Activated T-cell treated with anti-CD3 and anti-CD28 coated beads, Interleukin-2, amount 50 U/mL, for 24 hours (primary cell): ENCODE data around the gene NMT2.

Source experiments
- DNase-seq: peaks from one replicate; pipeline ENCODE4 v3.0.0-alpha.2; 2020
- H3K27ac Mint-ChIP-seq: 2 replicates; pipeline ENCODE4 v1.8.0; 2020; ENCODE audit warnings: mild to moderate bottlenecking, mixed read lengths
- H3K27me3 Mint-ChIP-seq: 2 replicates; pipeline ENCODE4 v1.8.0; 2020; ENCODE audit warnings: mixed read lengths
- H3K36me3 Mint-ChIP-seq: 2 replicates; pipeline ENCODE4 v1.8.0; 2020; ENCODE audit warnings: low read depth, mixed read lengths
- H3K4me1 Mint-ChIP-seq: 2 replicates; pipeline ENCODE4 v1.8.0; 2020; ENCODE audit warnings: low read depth, mixed read lengths
- H3K4me3 Mint-ChIP-seq: 2 replicates; pipeline ENCODE4 v1.8.0; 2020; ENCODE audit warnings: mild to moderate bottlenecking, moderate library complexity, mixed read lengths
- H3K9me3 Mint-ChIP-seq: 2 replicates; pipeline ENCODE4 v1.8.0; 2020; ENCODE audit warnings: mixed read lengths

Gene NMT2

GRCh38 chr10:15106352-15107013 is 62.0 kb downstream of the NMT2 start:
- Mint-ChIP-seq H3K36me3 (peaks cover 81% of the 10 kb centered on the region), H3K4me3 (no peak overlapping the region), H3K9me3 (no peaks in the 10 kb centered on the region), H3K4me1 (peaks cover 11% of the 10 kb centered on the region), H3K27ac (peak overlapping the region; percentile 63), H3K27me3 (no peaks in the 10 kb centered on the region)
- peak; percentile 73 for DNase-seq

DNA sequence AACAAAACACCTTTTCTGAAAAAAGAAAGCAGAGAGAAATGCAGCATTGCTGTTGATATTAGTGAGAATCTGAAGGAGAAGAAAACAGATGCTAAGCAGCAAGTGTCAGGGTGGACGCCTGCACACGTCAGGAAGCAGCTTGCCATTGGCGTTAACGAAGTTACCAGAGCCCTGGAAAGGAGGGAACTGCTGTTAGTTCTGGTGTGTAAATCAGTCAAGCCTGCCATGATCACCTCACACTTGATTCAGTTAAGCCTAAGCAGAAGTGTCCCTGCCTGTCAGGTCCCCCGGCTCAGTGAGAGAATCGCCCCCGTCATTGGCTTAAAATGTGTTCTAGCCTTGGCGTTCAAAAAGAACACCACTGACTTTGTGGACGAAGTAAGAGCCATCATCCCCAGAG is 65.0 kb downstream of the NMT2 start:
- no peak for DNase-seq
- Mint-ChIP-seq H3K9me3 (no peaks in the 10 kb centered on the region), H3K36me3 (peaks cover 87% of the 10 kb centered on the region), H3K27me3 (no peaks in the 10 kb centered on the region), H3K4me1 (peaks cover 30% of the 10 kb centered on the region), H3K4me3 (no peak overlapping the region), H3K27ac (peak overlapping the region; percentile 63)

DNA sequence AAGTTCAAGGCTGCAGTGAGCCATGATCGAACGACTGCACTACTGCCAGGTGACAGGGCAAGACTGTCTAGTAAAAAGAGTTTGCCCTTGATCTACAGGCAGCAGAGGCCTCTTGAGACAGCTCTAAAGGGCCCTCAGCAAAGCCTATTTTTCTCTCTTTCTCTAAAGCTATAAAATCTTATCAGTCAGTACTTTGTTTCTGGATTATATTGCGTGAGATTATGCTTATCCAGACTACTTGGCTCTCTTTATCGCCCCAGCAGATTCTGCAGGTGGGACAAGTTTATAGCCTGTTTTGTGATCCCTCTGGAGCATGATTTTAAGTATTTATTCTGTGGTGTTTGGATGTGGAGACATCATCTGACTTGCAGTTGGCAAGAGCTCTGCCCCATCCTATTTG is 68.6 kb downstream of the NMT2 start:
- Mint-ChIP-seq H3K27ac (peak overlapping the region; percentile 78), H3K4me3 (peak overlapping the region; percentile 37), H3K9me3 (no peaks in the 10 kb centered on the region), H3K4me1 (peaks cover 34% of the 10 kb centered on the region), H3K36me3 (peaks cover 61% of the 10 kb centered on the region), H3K27me3 (no peaks in the 10 kb centered on the region)
- no peak for DNase-seq

GRCh38 chr10:15097011-15097812 is 71.3 kb downstream of the NMT2 start, which contains the start of gene RPP38:
Gene RPP38 (plus strand): TSS chr10:15097355. CDS start chr10:15103315, 5,960 bp downstream.
- Mint-ChIP-seq H3K27ac (peak within 1 kb of the TSS; percentile 99), H3K27me3 (no peaks in the 10 kb centered on the region), H3K9me3 (no peaks in the 10 kb centered on the region), H3K36me3 (peaks cover 37% of the 10 kb centered on the region), H3K4me1 (peaks cover 34% of the 10 kb centered on the region), H3K4me3 (peak within 1 kb of the TSS; percentile 99)
- DNase-seq, result peak; percentile 97

DNA sequence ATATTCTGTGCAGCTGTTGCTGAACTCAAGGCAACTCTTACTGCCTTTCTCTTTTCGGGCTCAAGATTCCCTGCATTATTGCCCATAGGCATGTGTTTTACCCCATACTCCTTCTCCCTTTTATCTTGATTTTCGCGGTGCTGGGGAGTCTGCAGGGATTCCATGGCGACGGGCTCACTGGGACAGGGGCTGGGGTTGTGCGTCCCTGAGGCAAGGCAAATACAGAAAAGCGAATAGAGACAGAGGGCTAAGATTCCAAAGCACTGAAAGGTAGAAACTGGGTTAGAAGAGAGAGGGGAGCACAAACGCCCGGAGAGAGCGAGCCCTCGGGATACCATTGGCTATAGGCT is 71.9 kb downstream of the NMT2 start:
- DNase-seq, result no peak
- Mint-ChIP-seq H3K36me3 (peaks cover 31% of the 10 kb centered on the region), H3K27ac (peak overlapping the region; percentile 99), H3K4me1 (peaks cover 30% of the 10 kb centered on the region), H3K4me3 (peak overlapping the region; percentile 99), H3K27me3 (no peaks in the 10 kb centered on the region), H3K9me3 (no peaks in the 10 kb centered on the region)

DNA sequence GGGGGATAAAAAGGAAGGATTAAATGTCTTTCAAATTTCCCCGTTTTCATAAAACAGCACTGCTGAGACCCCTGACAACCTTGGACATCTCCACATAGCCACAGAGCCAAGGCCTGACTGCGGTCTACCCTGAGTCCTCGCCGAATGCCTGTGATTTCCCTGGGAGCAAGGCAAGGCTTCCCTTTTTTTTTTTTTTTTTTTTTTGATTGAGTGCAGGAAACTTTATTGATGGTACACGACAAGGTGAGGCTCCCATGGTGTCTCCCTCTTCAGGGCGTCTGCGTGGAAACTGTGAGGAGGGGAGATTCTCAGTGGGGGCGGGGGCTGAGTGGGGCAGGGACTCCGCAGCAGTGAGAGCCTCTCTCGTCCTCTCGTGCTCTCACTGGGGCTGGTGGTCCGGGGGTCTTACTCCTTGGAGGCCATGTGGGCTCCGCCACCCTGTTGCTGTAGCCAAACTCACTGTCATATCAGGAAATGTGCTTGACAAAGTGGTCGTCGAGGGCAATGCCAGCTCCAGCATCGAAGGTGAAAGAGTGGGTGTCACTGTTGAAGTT is 75.6 kb downstream of the NMT2 start:
- peaks cover 11% of the 10 kb centered on the region for H3K4me1 Mint-ChIP-seq
- DNase-seq, result no peak
- peaks cover 5% of the 10 kb centered on the region for H3K36me3 Mint-ChIP-seq
- no peak overlapping the region for H3K4me3 Mint-ChIP-seq
- no peaks in the 10 kb centered on the region for H3K27me3 Mint-ChIP-seq
- H3K9me3 Mint-ChIP-seq, result no peaks in the 10 kb centered on the region
- H3K27ac Mint-ChIP-seq, result no peak overlapping the region

- no peak overlapping the region for H3K4me3 Mint-ChIP-seq
- DNase-seq, result no peak
- no peak overlapping the region for H3K27ac Mint-ChIP-seq
- no peaks in the 10 kb centered on the region for H3K9me3 Mint-ChIP-seq
- no peaks in the 10 kb centered on the region for H3K36me3 Mint-ChIP-seq
- H3K4me1 Mint-ChIP-seq, result peaks cover 3% of the 10 kb centered on the region
- no peaks in the 10 kb centered on the region for H3K27me3 Mint-ChIP-seq
Observed at GRCh38 chr10:15091418-15091817, 77.1 kb downstream of the NMT2 start.

GRCh38 chr10:15088428-15089261 is 79.8 kb downstream of the NMT2 start, which contains the start of gene ACBD7:
Gene ACBD7 (minus strand): TSS chr10:15088776. CDS start chr10:15088728, 48 bp downstream.
- Mint-ChIP-seq H3K27ac (no peak within 1 kb of the TSS), H3K4me3 (peak within 1 kb of the TSS; percentile 69), H3K36me3 (no peaks in the 10 kb centered on the region), H3K27me3 (no peaks in the 10 kb centered on the region), H3K4me1 (no peaks in the 10 kb centered on the region), H3K9me3 (no peaks in the 10 kb centered on the region)
- DNase-seq, result peak; percentile 87

- H3K4me3 Mint-ChIP-seq, result peak overlapping the region; percentile 21
- H3K27me3 Mint-ChIP-seq, result no peaks in the 10 kb centered on the region
- no peak for DNase-seq
- no peaks in the 10 kb centered on the region for H3K9me3 Mint-ChIP-seq
- no peaks in the 10 kb centered on the region for H3K4me1 Mint-ChIP-seq
- no peaks in the 10 kb centered on the region for H3K36me3 Mint-ChIP-seq
- no peak overlapping the region for H3K27ac Mint-ChIP-seq
Observed at GRCh38 chr10:15084502-15084922, 84.0 kb downstream of the NMT2 start.

- H3K4me1 Mint-ChIP-seq, result no peaks in the 10 kb centered on the region
- DNase-seq, result no peak
- H3K27ac Mint-ChIP-seq, result no peak overlapping the region
- no peaks in the 10 kb centered on the region for H3K27me3 Mint-ChIP-seq
- peak overlapping the region; percentile 21 for H3K4me3 Mint-ChIP-seq
- no peaks in the 10 kb centered on the region for H3K9me3 Mint-ChIP-seq
- H3K36me3 Mint-ChIP-seq, result no peaks in the 10 kb centered on the region
Observed at GRCh38 chr10:15083674-15084501, 84.6 kb downstream of the NMT2 start.

- no peaks in the 10 kb centered on the region for H3K27me3 Mint-ChIP-seq
- no peaks in the 10 kb centered on the region for H3K9me3 Mint-ChIP-seq
- no peaks in the 10 kb centered on the region for H3K4me1 Mint-ChIP-seq
- H3K27ac Mint-ChIP-seq, result no peak overlapping the region
- no peak for DNase-seq
- H3K4me3 Mint-ChIP-seq, result no peak overlapping the region
- H3K36me3 Mint-ChIP-seq, result no peaks in the 10 kb centered on the region
Observed at GRCh38 chr10:15075421-15075820, 93.1 kb downstream of the NMT2 start.

DNA sequence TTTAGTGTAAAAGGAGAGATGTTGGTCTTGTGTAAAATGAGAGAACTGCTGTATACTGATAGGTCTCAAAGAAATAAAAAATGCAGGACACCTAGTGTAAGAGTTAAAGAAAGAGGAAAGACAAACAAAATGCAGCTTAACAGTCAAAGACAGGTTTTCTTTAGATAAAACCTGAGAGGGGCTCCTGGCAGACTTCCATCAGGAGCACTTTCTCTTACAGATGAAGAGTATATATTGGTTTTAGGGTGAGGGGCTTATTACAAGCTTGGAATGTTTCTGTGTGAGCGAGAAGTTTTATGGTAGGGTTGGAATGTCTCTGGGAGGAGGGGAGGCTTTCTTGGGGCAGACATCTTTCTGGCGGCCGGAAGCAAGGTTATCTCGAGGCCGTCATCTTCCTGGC is 96.1 kb downstream of the NMT2 start:
- Mint-ChIP-seq H3K27me3 (no peaks in the 10 kb centered on the region), H3K27ac (no peak overlapping the region), H3K36me3 (no peaks in the 10 kb centered on the region), H3K4me3 (no peak overlapping the region), H3K9me3 (no peaks in the 10 kb centered on the region), H3K4me1 (no peaks in the 10 kb centered on the region)
- no peak for DNase-seq

GRCh38 chr10:15069230-15069629 is 99.3 kb downstream of the NMT2 start:
- no peak overlapping the region for H3K4me3 Mint-ChIP-seq
- no peak for DNase-seq
- H3K27ac Mint-ChIP-seq, result no peak overlapping the region

DNA sequence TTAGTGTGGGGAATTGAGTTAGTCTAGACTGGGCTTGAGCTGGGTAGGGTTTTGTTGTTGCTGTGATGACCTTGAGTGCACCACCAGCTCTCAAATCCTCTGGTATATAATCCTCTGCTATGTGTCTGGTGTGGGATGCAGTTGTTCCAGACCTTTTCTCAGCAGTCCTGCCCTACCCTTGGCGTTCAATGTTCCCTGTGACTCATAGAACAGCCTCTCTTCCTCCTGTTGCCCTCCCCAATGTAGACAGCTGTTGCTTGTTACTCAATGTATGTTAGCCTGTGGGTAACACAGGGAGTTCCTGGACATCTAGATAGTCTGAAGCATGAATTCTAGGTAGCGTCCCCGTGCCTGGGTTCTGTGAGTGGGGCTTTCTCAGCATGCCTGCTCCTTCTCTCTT is 99.7 kb downstream of the NMT2 start:
- Mint-ChIP-seq H3K9me3 (peaks cover 3% of the 10 kb centered on the region), H3K27ac (no peak overlapping the region), H3K4me3 (no peak overlapping the region), H3K4me1 (no peaks in the 10 kb centered on the region), H3K36me3 (no peaks in the 10 kb centered on the region), H3K27me3 (peaks cover 6% of the 10 kb centered on the region)
- no peak for DNase-seq

More at GRCh38 chr10:15069230-15069629, 99.3 kb downstream of the NMT2 start:
- Mint-ChIP-seq H3K9me3 (peaks cover 3% of the 10 kb centered on the region), H3K36me3 (no peaks in the 10 kb centered on the region), H3K4me1 (no peaks in the 10 kb centered on the region), H3K27me3 (peaks cover 5% of the 10 kb centered on the region)
